Thyroid gland (tissue), 4 donors: ENCODE results near the gene CACNA1D.

ENCODE experiments used
- CTCF ChIP-seq, 6 experiments: fragments of 200-600 bp in 3 of 6; fragments of 450-650 bp in 3 of 6; sonication (generic) in 3 of 6; IDR thresholded peaks; one replicate each; pipeline ENCODE4 v1.5.1; 2016 to 2019; ENCODE audit warnings: antibody characterized with exemption in 6 of 6, mild to moderate bottlenecking in 2 of 6, inconsistent platforms in 1 of 6, moderate library complexity in 1 of 6
- POLR2A ChIP-seq, 2 donors: fragments of 450-650 bp; IDR thresholded peaks; one replicate each; pipeline ENCODE4 v1.6.1; 2017; ENCODE audit warnings: antibody characterized with exemption in 2 of 2, mild to moderate bottlenecking in 2 of 2, moderate library complexity in 1 of 2

- TF ChIP-seq CTCF (IDR thresholded peaks at IDR 0.05): no peak
- TF ChIP-seq POLR2A (IDR thresholded peaks at IDR 0.05): no peak
Measured at GRCh38 chr3:53486961-53487654, 7.3 kb upstream of the CACNA1D start.
